H1 (cell line): Measurements from ENCODE around the gene UGT2B17. TPM values are rescaled to one million over a fixed set of nuclear protein-coding genes. Genes with fewer than 3 reads are reported as not detected.

ENCODE experiments used
- CTCF ChIA-PET: fragments of 300-600 bp; sonication (Branson Sonifier 250); formaldehyde crosslinking; loops from one replicate; lab custom pipeline; 2021; ENCODE audit not compliant: partially characterized antibody; lab: Charles Lee
- POLR2A ChIA-PET: fragments of 300-600 bp; sonication (Branson Sonifier 250); formaldehyde crosslinking; loops from one replicate; lab custom pipeline; 2021; ENCODE audit warnings: inconsistent platforms; ENCODE audit not compliant: partially characterized antibody; lab: Charles Lee
- DNase-seq, 2 experiments: peaks; one replicate each; pipeline versions ENCODE4 v3.0.0 to v3.0.0-alpha.2; 2010 to 2022; ENCODE audit warnings: low spot score in 2 of 2, low read depth in 1 of 2, mixed read lengths in 1 of 2
- FAIRE-seq: peaks from 2 replicates; lab custom pipeline; 2011; peaks lifted over from hg19 to GRCh38; lab: Jason Lieb, UNC
- H2AFZ ChIP-seq: 2 replicates; pipeline ENCODE4 v1.8.1; 2012; ENCODE audit warnings: low read length, inconsistent platforms
- H2AK5ac ChIP-seq: 2 replicates; pipeline ENCODE4 v1.6.1; 2013; ENCODE audit warnings: low read depth, low read length
- H2BK120ac ChIP-seq: replicated peaks from 2 replicates; pipeline ENCODE3; 2013; ENCODE audit warnings: low read depth, low read length, inconsistent platforms
- H2BK12ac ChIP-seq: 2 replicates; pipeline ENCODE4 v1.6.1; 2013; ENCODE audit warnings: low read depth, low read length
- H2BK15ac ChIP-seq: 2 replicates; pipeline ENCODE4 v1.6.1; 2013; ENCODE audit warnings: low read length
- H2BK20ac ChIP-seq: 2 replicates; pipeline ENCODE4 v1.6.1; 2013; ENCODE audit warnings: low read length
- H2BK5ac ChIP-seq: 2 replicates; pipeline ENCODE4 v1.6.1; 2013; ENCODE audit warnings: low read depth, low read length
- H3K14ac ChIP-seq: 2 replicates; pipeline ENCODE4 v1.6.1; 2013; ENCODE audit warnings: inconsistent platforms; ENCODE audit not compliant: insufficient read length
- H3K18ac ChIP-seq: 2 replicates; pipeline ENCODE4 v1.6.1; 2013; ENCODE audit warnings: low read length; ENCODE audit errors: extremely low read depth
- H3K23ac ChIP-seq: 2 replicates; pipeline ENCODE4 v1.6.1; 2013; ENCODE audit warnings: inconsistent platforms; ENCODE audit not compliant: insufficient read length
- H3K23me2 ChIP-seq: 2 replicates; pipeline ENCODE4 v1.6.1; 2013; ENCODE audit warnings: low read depth, low read length
- H3K27ac ChIP-seq: 2 replicates; pipeline ENCODE4 v1.6.1; 2011; ENCODE audit warnings: low read depth, low read length, inconsistent platforms
- H3K27me3 ChIP-seq, 4 experiments: replicated peaks in 1 of 4; 1 replicate in 1 of 4; 2 replicates in 3 of 4; pipeline versions ENCODE4 v1.6.1 to v1.8.1; 2011 to 2013; ENCODE audit warnings: low read length in 3 of 4, mild to moderate bottlenecking in 3 of 4, inconsistent platforms in 2 of 4, mixed read lengths in 2 of 4, moderate library complexity in 1 of 4; ENCODE audit not compliant: control insufficient read depth in 3 of 4, insufficient read depth in 3 of 4; ENCODE audit errors: extremely low read depth in 1 of 4
- H3K36me3 ChIP-seq, 4 experiments: 2 replicates each; pipeline versions ENCODE4 v1.6.1 to v1.8.1; 2011 to 2013; ENCODE audit warnings: mild to moderate bottlenecking in 4 of 4, low read length in 3 of 4, moderate library complexity in 2 of 4, control low read depth in 1 of 4, inconsistent platforms in 1 of 4; ENCODE audit not compliant: insufficient read depth in 4 of 4, control insufficient read depth in 2 of 4
- H3K4ac ChIP-seq: replicated peaks from 2 replicates; pipeline ENCODE3; 2013; ENCODE audit warnings: low read length, low read depth, mixed read lengths, inconsistent platforms; ENCODE audit not compliant: insufficient read length
- H3K4me1 ChIP-seq, 4 experiments: replicated peaks in 1 of 4; 1 replicate in 1 of 4; 2 replicates in 3 of 4; pipeline versions ENCODE4 v1.6.1 to v1.8.1; 2011 to 2013; ENCODE audit warnings: low read length in 3 of 4, inconsistent platforms in 2 of 4, mixed read lengths in 1 of 4; ENCODE audit not compliant: insufficient read depth in 4 of 4, control insufficient read depth in 3 of 4
- H3K4me2 ChIP-seq, 2 experiments: 2 replicates each; pipeline versions ENCODE4 v1.6.1 to v1.8.1; 2011 to 2013; ENCODE audit warnings: low read depth in 2 of 2, low read length in 2 of 2, control low read depth in 1 of 2, inconsistent platforms in 1 of 2, mild to moderate bottlenecking in 1 of 2; ENCODE audit not compliant: insufficient read depth in 1 of 2
- H3K4me3 ChIP-seq, 4 experiments: fragments of 200-600, 300-600 bp in 1 of 4; sonication (generic), shearing (Covaris generic), sonication (Bioruptor Twin) in 1 of 4; 2 replicates each; pipeline versions ENCODE4 v1.5.1 to v1.8.1; 2011 to 2016; ENCODE audit warnings: low read length in 4 of 4, low read depth in 3 of 4, control low read depth in 2 of 4, inconsistent platforms in 2 of 4, mild to moderate bottlenecking in 2 of 4, mixed read lengths in 1 of 4, moderate library complexity in 1 of 4; ENCODE audit not compliant: insufficient read depth in 2 of 4; ENCODE audit errors: extremely low read depth in 1 of 4
- H3K56ac ChIP-seq: replicated peaks from 2 replicates; pipeline ENCODE3; 2013; ENCODE audit warnings: low read depth, mild to moderate bottlenecking, mixed read lengths, low read length, inconsistent platforms; ENCODE audit not compliant: insufficient read length
- H3K79me1 ChIP-seq: 2 replicates; pipeline ENCODE4 v1.6.1; 2013; ENCODE audit warnings: low read depth, low read length, control low read depth
- H3K79me2 ChIP-seq, 2 experiments: 2 replicates each; pipeline versions ENCODE4 v1.6.1 to v1.8.1; 2012 to 2013; ENCODE audit warnings: low read length in 2 of 2, mild to moderate bottlenecking in 2 of 2, inconsistent platforms in 1 of 2; ENCODE audit not compliant: insufficient read depth in 2 of 2, control insufficient read depth in 1 of 2
- H3K9ac ChIP-seq, 4 experiments: replicated peaks in 1 of 4; 1 replicate in 1 of 4; 2 replicates in 3 of 4; pipeline versions ENCODE4 v1.6.1 to v1.8.1; 2011 to 2013; ENCODE audit warnings: low read depth in 3 of 4, low read length in 3 of 4, control low read depth in 2 of 4, mild to moderate bottlenecking in 2 of 4, moderate library complexity in 2 of 4, inconsistent platforms in 1 of 4; ENCODE audit errors: extremely low read depth in 1 of 4
- H3K9me3 ChIP-seq, 2 experiments: 2 replicates each; pipeline versions ENCODE4 v1.6.1 to v1.8.1; 2012 to 2013; ENCODE audit warnings: mild to moderate bottlenecking in 2 of 2, moderate library complexity in 2 of 2, control low read depth in 1 of 2, inconsistent platforms in 1 of 2, low read depth in 1 of 2, low read length in 1 of 2, mixed read lengths in 1 of 2; ENCODE audit not compliant: insufficient read depth in 2 of 2
- H4K20me1 ChIP-seq, 2 experiments: replicated peaks in 1 of 2; 2 replicates each; pipeline versions ENCODE3 to v1.8.1; 2011 to 2013; ENCODE audit warnings: inconsistent platforms in 2 of 2, low read length in 2 of 2, mild to moderate bottlenecking in 1 of 2; ENCODE audit not compliant: insufficient read depth in 2 of 2, control insufficient read depth in 1 of 2
- H4K5ac ChIP-seq: 2 replicates; pipeline ENCODE4 v1.6.1; 2013; ENCODE audit warnings: low read length, low read depth, mixed read lengths, inconsistent platforms; ENCODE audit not compliant: insufficient read length
- H4K8ac ChIP-seq: 2 replicates; pipeline ENCODE4 v1.8.0; 2013; ENCODE audit warnings: mild to moderate bottlenecking, moderate library complexity, low read length, inconsistent platforms; ENCODE audit not compliant: insufficient read depth; ENCODE audit errors: extremely low read depth
- H4K91ac ChIP-seq: replicated peaks from 2 replicates; pipeline ENCODE3; 2013; ENCODE audit warnings: low read length, mixed read lengths, inconsistent platforms; ENCODE audit not compliant: insufficient read length
- CBX5 ChIP-seq: fragments of 300-800, 300-1000 bp; sonication (generic); IDR thresholded peaks from 2 replicates; pipeline ENCODE4 v1.7.1; 2016; ENCODE audit warnings: antibody characterized with exemption, low read length, low read depth
- MAFK ChIP-seq: IDR thresholded peaks from 2 replicates; pipeline ENCODE4 v1.6.1; 2012; ENCODE audit warnings: low read depth, mild to moderate bottlenecking, improper control_type of control experiment, low read length
- NANOG ChIP-seq: IDR thresholded peaks from 2 replicates; pipeline ENCODE4 v1.6.1; 2011; ENCODE audit warnings: low read length, low read depth, mild to moderate bottlenecking, inconsistent platforms; ENCODE audit not compliant: insufficient read depth, poor library complexity, severe bottlenecking
- ZNF274 ChIP-seq: IDR thresholded peaks from 2 replicates; pipeline ENCODE4 v1.7.0; 2012; ENCODE audit warnings: low read length, borderline replicate concordance; ENCODE audit errors: extremely low read depth
- WGBS, 2 experiments: shearing (Covaris generic) in 1 of 2; methylation state at CpG; one replicate each; pipeline versions ENCODE4 v1.1.6 to v1.1.7; 2013 to 2015; ENCODE audit warnings: low lambda C conversion rate in 2 of 2, mixed read lengths in 2 of 2, inconsistent platforms in 1 of 2, low coverage in 1 of 2, missing lambda C conversion rate in 1 of 2; ENCODE audit not compliant: insufficient replicate concordance in 2 of 2, insufficient coverage in 1 of 2, insufficient read length in 1 of 2; ENCODE audit errors: extremely low coverage in 1 of 2, missing lambda C conversion rate in 1 of 2; 5-methylcytosine and 5-hydroxymethylcytosine counted together
- polyA plus RNA-seq, 7 experiments: library from polyadenylated mRNA; depleted of rRNA in 3 of 7; stranded (reverse) in 5 of 7; unstranded in 2 of 7; fragments of >200 nt in 5 of 7; fragments of 200-250 nt in 2 of 7; gene quantifications; 1 replicate in 5 of 7; 2 replicates in 1 of 7; 4 replicates in 1 of 7; pipeline versions ENCODE4 v1.2.1 to v1.2.3, GENCODE V29; 2011 to 2013; ENCODE audit warnings: missing spikeins in 2 of 7, mixed read lengths in 2 of 7
- total RNA-seq: library from RNA; stranded (reverse); fragmentation: NEBNext Ultra II Directional; extraction: Animal tissue kit (Norgen Biotek cat#: 25700); gene quantifications from 2 replicates; pipeline ENCODE4 v1.2.1, GENCODE V29; 2021

UGT2B17 gene
- total and polyA plus RNA-seq, 2 of the 8 experiments (the other 6 are each of a cell fraction or from before 2014, with no cell fraction given), result not detected

GRCh38 chr4:68597482-68597881 is 21.4 kb upstream of the UGT2B17 start:
- Histone ChIP-seq H3K18ac (no peak overlapping the region), H3K4me1 (no peaks in the 10 kb centered on the region), H3K23ac (no peak overlapping the region), H3K4me2 (no peak overlapping the region), H3K9ac (no peak overlapping the region), H3K23me2 (no peaks in the 10 kb centered on the region), H4K20me1 (no peaks in the 10 kb centered on the region), H2BK5ac (no peak overlapping the region), H3K36me3 (no peaks in the 10 kb centered on the region), H3K79me2 (no peaks in the 10 kb centered on the region), H3K27me3 (no peaks in the 10 kb centered on the region), H3K79me1 (no peaks in the 10 kb centered on the region), H3K4ac (no peak overlapping the region), H4K8ac (no peak overlapping the region), H2BK20ac (no peak overlapping the region), H2BK120ac (no peak overlapping the region), H4K5ac (no peak overlapping the region), H2BK15ac (no peak overlapping the region), H3K56ac (no peak overlapping the region), H3K9me3 (no peaks in the 10 kb centered on the region), H3K27ac (no peak overlapping the region), H4K91ac (no peak overlapping the region), H3K14ac (no peak overlapping the region), H2AFZ (no peak overlapping the region), H2AK5ac (no peak overlapping the region), H2BK12ac (no peak overlapping the region), H3K4me3 (no peak overlapping the region)
- FAIRE-seq (no peak), DNase-seq (no peak)
- WGBS, 2 experiments, result 95% methylated on average over 2 of the region's 2 CpGs; no CpG with 5 or more reads in 1 of the 2 experiments
- POLR2A ChIA-PET, result no interaction called here
- CTCF ChIA-PET, result no interaction called here
- TF ChIP-seq NANOG (no peak), CBX5 (no peak), MAFK (no peak), ZNF274 (no peak)
